Subcutaneous adipose tissue (tissue), 4 donors: ENCODE results near the gene NOX1. TPM values are rescaled to one million over a fixed set of nuclear protein-coding genes. Genes with fewer than 3 reads are reported as not detected.

Experiments used
- small RNA-seq: library from RNA; depleted of rRNA; stranded (forward); fragments of <200 nt; gene quantifications from one replicate; pipeline ENCODE3, GENCODE V24; 2016
- total RNA-seq, 4 donors: library from RNA; depleted of rRNA; stranded (reverse); fragments of >200 nt; gene quantifications; one replicate each; pipeline ENCODE4 v1.1.0, GENCODE V29; 2016

The NOX1 gene
- total RNA-seq, 4 donors from 2014 or later: not detected

Small RNA genes lying within 50 kb of the gene (small RNA-seq; reads per million reads assigned to genes)
- gene RF00411: not detected

Other genes starting within 250 kb of the NOX1 start
- 10 to 100 TPM; 29.1 to 56.7 (median 38.4) TPM for gene TSPAN6, start 237.6 kb downstream of the NOX1 start, total RNA-seq
- 100 to 1,000 TPM in 2 of 4 donors, 10 to 100 TPM in 2; 79.9 to 165 (median 109) TPM for gene SRPX2, start 230.2 kb downstream of the NOX1 start, total RNA-seq
- 10 to 100 TPM in 3 of 4 donors, 1 to 10 TPM in 1; 9.5 to 95.3 (median 22.0) TPM for gene SYTL4, start 142.2 kb downstream of the NOX1 start, total RNA-seq
- gene CSTF2, start 54.0 kb downstream of the NOX1 start, total RNA-seq: 10 to 100 TPM in 1 of 4 donors, 1 to 10 TPM in 3; 6.5 to 12.2 (median 7.1) TPM
- under 1 TPM in 1 of 4 donors, not detected in 3; 0.34 TPM for gene XKRX, start 54.6 kb upstream of the NOX1 start, total RNA-seq
- not detected for gene ARL13A, start 95.3 kb upstream of the NOX1 start, total RNA-seq
- gene TRMT2B, start 177.8 kb upstream of the NOX1 start, total RNA-seq: 10 to 100 TPM; 10.9 to 15.8 (median 14.0) TPM
- under 1 TPM in 3 of 4 donors, not detected in 1; 0.38 to 0.88 (median 0.51) TPM for gene TMEM35A, start 204.5 kb upstream of the NOX1 start, total RNA-seq
- 1 to 10 TPM; 1.1 to 2.4 (median 1.4) TPM for gene CENPI, start 223.8 kb upstream of the NOX1 start, total RNA-seq